DOHH2 (cell line): ENCODE results near the gene MYOF.

ENCODE experiments used
- CTCF ChIP-seq: fragments of 200-600 bp; sonication (generic); IDR thresholded peaks from one replicate; pipeline ENCODE4 v1.5.1; 2014; ENCODE audit warnings: antibody characterized with exemption, mild to moderate bottlenecking, low read depth, low read length; ENCODE audit not compliant: poor library complexity, severe bottlenecking
- EZH2phosphoT487 ChIP-seq: fragments of 200-600 bp; sonication (generic); IDR thresholded peaks from 2 replicates; pipeline ENCODE4 v1.6.1; 2017; ENCODE audit warnings: borderline replicate concordance, mild to moderate bottlenecking, antibody characterized with exemption, low read length, moderate library complexity, mixed read lengths

GRCh38 chr10:93346108-93346507 is 136.0 kb downstream of the MYOF start:
- TF ChIP-seq CTCF (no peak), EZH2phosphoT487 (no peak)
